A549 (cell line): ENCODE measurements around the gene HIPK1.

ENCODE experiments used
- MAZ ChIP-seq: fragments of 150-350 bp; IDR thresholded peaks from 2 replicates; pipeline ENCODE4 v1.6.1; 2014; ENCODE audit warnings: antibody characterized with exemption, low read depth, low read length, borderline replicate concordance
- MYC ChIP-seq: IDR thresholded peaks from 2 replicates; pipeline ENCODE4 v1.6.1; 2012; ENCODE audit warnings: mild to moderate bottlenecking, inconsistent platforms, low read length, improper control_type of control experiment, borderline replicate concordance
- RAD21 ChIP-seq, 2 experiments: fragments of >200 bp in 1 of 2; sonication (Bioruptor Twin) in 1 of 2; formaldehyde crosslinking in 1 of 2; IDR thresholded peaks in 1 of 2; conservative IDR thresholded peaks in 1 of 2; 2 replicates in 1 of 2; 3 replicates in 1 of 2; pipeline ENCODE4 v1.6.1; 2012 to 2018; ENCODE audit warnings: inconsistent platforms in 1 of 2
- TP53 ChIP-seq: fragments of 250-450 bp; sonication (Bioruptor Pico); IDR thresholded peaks from 2 replicates; pipeline ENCODE4 v1.5.0; 2021; ENCODE audit warnings: mild to moderate bottlenecking, moderate library complexity

DNA sequence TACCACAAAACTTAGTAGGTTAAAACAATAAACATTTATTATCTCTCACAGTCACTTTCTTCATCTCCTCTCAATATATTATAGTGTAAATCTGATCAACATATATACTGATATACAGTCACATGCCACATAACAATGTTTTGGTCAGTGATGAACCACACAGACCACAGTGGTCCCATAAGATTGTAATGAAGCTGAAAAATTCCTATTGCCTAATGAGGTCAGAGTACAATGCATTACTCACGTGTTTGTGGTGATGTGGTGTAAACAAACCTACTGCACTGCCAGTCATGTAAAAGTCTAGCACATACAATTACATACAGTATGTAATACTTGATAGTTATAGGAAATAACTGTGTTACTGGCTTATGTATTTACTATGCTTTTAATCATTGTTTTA is 80.3 kb downstream of the HIPK1 start:
- TF ChIP-seq RAD21 (conservative IDR thresholded peaks at IDR 0.05 in 1 of 2, IDR thresholded peaks at IDR 0.05 in 1 of 2): no peak
- no peak for TF ChIP-seq TP53
- no peak for TF ChIP-seq MYC
- TF ChIP-seq MAZ: no peak
